ENCODE data around the gene CALN1.

DNA sequence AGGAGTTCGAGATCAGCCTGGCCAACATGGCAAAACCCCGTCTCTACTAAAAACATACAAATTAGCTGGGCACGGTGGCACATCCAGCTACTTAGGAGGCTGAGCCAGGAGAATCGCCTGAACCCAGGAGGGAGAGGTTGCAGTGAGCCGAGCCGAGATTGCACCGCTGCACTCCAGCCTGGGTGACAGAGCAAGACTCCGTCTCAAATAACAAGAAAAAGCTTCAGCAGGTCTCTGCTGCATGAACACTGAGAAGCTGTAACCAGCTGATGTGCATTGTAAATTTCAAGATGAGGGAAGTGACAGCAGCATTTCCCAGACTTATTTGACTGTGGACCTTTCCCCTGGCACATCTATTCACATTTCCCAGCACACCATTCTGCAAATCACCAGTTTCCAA is 222.0 kb downstream of the CALN1 start:
- no peak for TF ChIP-seq POLR2AphosphoS5 (IDR thresholded peaks at IDR 0.05; ENCODE audit: low read depth, low read length)
- no peak for TF ChIP-seq TAF1 (IDR thresholded peaks at IDR 0.05; ENCODE audit: borderline replicate concordance, insufficient read depth, low read length)
- TF ChIP-seq, protein P1, sequence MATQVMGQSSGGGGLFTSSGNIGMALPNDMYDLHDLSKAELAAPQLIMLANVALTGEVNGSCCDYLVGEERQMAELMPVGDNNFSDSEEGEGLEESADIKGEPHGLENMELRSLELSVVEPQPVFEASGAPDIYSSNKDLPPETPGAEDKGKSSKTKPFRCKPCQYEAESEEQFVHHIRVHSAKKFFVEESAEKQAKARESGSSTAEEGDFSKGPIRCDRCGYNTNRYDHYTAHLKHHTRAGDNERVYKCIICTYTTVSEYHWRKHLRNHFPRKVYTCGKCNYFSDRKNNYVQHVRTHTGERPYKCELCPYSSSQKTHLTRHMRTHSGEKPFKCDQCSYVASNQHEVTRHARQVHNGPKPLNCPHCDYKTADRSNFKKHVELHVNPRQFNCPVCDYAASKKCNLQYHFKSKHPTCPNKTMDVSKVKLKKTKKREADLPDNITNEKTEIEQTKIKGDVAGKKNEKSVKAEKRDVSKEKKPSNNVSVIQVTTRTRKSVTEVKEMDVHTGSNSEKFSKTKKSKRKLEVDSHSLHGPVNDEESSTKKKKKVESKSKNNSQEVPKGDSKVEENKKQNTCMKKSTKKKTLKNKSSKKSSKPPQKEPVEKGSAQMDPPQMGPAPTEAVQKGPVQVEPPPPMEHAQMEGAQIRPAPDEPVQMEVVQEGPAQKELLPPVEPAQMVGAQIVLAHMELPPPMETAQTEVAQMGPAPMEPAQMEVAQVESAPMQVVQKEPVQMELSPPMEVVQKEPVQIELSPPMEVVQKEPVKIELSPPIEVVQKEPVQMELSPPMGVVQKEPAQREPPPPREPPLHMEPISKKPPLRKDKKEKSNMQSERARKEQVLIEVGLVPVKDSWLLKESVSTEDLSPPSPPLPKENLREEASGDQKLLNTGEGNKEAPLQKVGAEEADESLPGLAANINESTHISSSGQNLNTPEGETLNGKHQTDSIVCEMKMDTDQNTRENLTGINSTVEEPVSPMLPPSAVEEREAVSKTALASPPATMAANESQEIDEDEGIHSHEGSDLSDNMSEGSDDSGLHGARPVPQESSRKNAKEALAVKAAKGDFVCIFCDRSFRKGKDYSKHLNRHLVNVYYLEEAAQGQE (IDR thresholded peaks at IDR 0.05; ENCODE audit: insufficient read depth in 1 of 2, low read depth in 2 of 2, low read length in 2 of 2): no peak
- no peak for TF ChIP-seq FOXP2 (optimal IDR thresholded peaks at IDR 0.05; ENCODE audit: borderline replicate concordance, extremely low read depth, extremely low read length, insufficient read depth)
- TF ChIP-seq SIN3A (IDR thresholded peaks at IDR 0.05; ENCODE audit: borderline replicate concordance, insufficient read depth, low read length): no peak
